Fibroblast of villous mesenchyme (primary cell): Measurements from ENCODE around the gene DTNA. TPM values are rescaled to one million over a fixed set of nuclear protein-coding genes. Genes with fewer than 3 reads are reported as not detected.
A peak's percentile ranks its signal among the peaks of the same experiment; 100 is the strongest.
"Not testable (repeated sequence)": the region's sequence is repeated elsewhere in the genome, so short reads cannot be mapped to it uniquely, and the experiment has no call there.

Source experiments
- DNase-seq: peaks from one replicate; pipeline ENCODE4 v3.0.0-alpha.2; 2010; ENCODE audit warnings: low read depth
- H3K4me3 ChIP-seq: 2 replicates; pipeline ENCODE4 v1.5.1; 2011; ENCODE audit warnings: low read depth, mild to moderate bottlenecking, low read length
- CTCF ChIP-seq: IDR thresholded peaks from 2 replicates; pipeline ENCODE4 v1.5.1; 2012; ENCODE audit warnings: low read depth, mild to moderate bottlenecking, low read length; ENCODE audit not compliant: insufficient read depth
- total RNA-seq: library from RNA; depleted of rRNA; stranded (reverse); fragments of >200 nt; gene quantifications from 2 replicates; pipeline ENCODE4 v1.2.3, GENCODE V29; 2012

The DTNA gene
- total RNA-seq, 1 donor = 18.1 TPM

- H3K4me3 ChIP-seq = no peak overlapping the region
- no peak for TF ChIP-seq CTCF
- no peak for DNase-seq
These were observed 182.3 kb downstream of the DTNA start for GRCh38 chr18:34892379-34892778.

GRCh38 chr18:34893239-34893638, 183.1 kb downstream of the DTNA start:
- DNase-seq = no peak
- H3K4me3 ChIP-seq = no peak overlapping the region
- no peak for TF ChIP-seq CTCF

GRCh38 chr18:34901299-34901698, 191.2 kb downstream of the DTNA start:
- no peak for TF ChIP-seq CTCF
- H3K4me3 ChIP-seq = no peak overlapping the region
- DNase-seq = peak; percentile 41

GRCh38 chr18:34904994-34905393, 194.9 kb downstream of the DTNA start:
- TF ChIP-seq CTCF = no peak
- no peak for DNase-seq
- no peak overlapping the region for H3K4me3 ChIP-seq

GRCh38 chr18:34906985-34907384, 196.9 kb downstream of the DTNA start:
- DNase-seq, H3K4me3 ChIP-seq: not testable (repeated sequence)

- DNase-seq = peak; percentile 66
- no peak overlapping the region for H3K4me3 ChIP-seq
- no peak for TF ChIP-seq CTCF
These were observed 199.7 kb downstream of the DTNA start for GRCh38 chr18:34909637-34910364.

- no peak overlapping the region for H3K4me3 ChIP-seq
- no peak for DNase-seq
- no peak for TF ChIP-seq CTCF
These were observed 201.0 kb downstream of the DTNA start for GRCh38 chr18:34911081-34911480.
